H1 (cell line): ENCODE measurements around the gene TEAD3. TPM values are rescaled to one million over a fixed set of nuclear protein-coding genes. Genes with fewer than 3 reads are reported as not detected.
A peak's percentile ranks its signal among the peaks of the same experiment; 100 is the strongest.

Source experiments
- CTCF ChIA-PET: fragments of 300-600 bp; sonication (Branson Sonifier 250); formaldehyde crosslinking; loops from one replicate; lab custom pipeline; 2021; ENCODE audit not compliant: partially characterized antibody; lab: Charles Lee
- POLR2A ChIA-PET: fragments of 300-600 bp; sonication (Branson Sonifier 250); formaldehyde crosslinking; loops from one replicate; lab custom pipeline; 2021; ENCODE audit warnings: inconsistent platforms; ENCODE audit not compliant: partially characterized antibody; lab: Charles Lee
- DNase-seq, 2 experiments: peaks; one replicate each; pipeline versions ENCODE4 v3.0.0 to v3.0.0-alpha.2; 2010 to 2022; ENCODE audit warnings: low spot score in 2 of 2, low read depth in 1 of 2, mixed read lengths in 1 of 2
- FAIRE-seq: peaks from 2 replicates; lab custom pipeline; 2011; peaks lifted over from hg19 to GRCh38; lab: Jason Lieb, UNC
- H2AFZ ChIP-seq: 2 replicates; pipeline ENCODE4 v1.8.1; 2012; ENCODE audit warnings: low read length, inconsistent platforms
- H2AK5ac ChIP-seq: 2 replicates; pipeline ENCODE4 v1.6.1; 2013; ENCODE audit warnings: low read depth, low read length
- H2BK120ac ChIP-seq: replicated peaks from 2 replicates; pipeline ENCODE3; 2013; ENCODE audit warnings: low read depth, low read length, inconsistent platforms
- H2BK12ac ChIP-seq: 2 replicates; pipeline ENCODE4 v1.6.1; 2013; ENCODE audit warnings: low read depth, low read length
- H2BK15ac ChIP-seq: 2 replicates; pipeline ENCODE4 v1.6.1; 2013; ENCODE audit warnings: low read length
- H2BK20ac ChIP-seq: 2 replicates; pipeline ENCODE4 v1.6.1; 2013; ENCODE audit warnings: low read length
- H2BK5ac ChIP-seq: 2 replicates; pipeline ENCODE4 v1.6.1; 2013; ENCODE audit warnings: low read depth, low read length
- H3K14ac ChIP-seq: 2 replicates; pipeline ENCODE4 v1.6.1; 2013; ENCODE audit warnings: inconsistent platforms; ENCODE audit not compliant: insufficient read length
- H3K18ac ChIP-seq: 2 replicates; pipeline ENCODE4 v1.6.1; 2013; ENCODE audit warnings: low read length; ENCODE audit errors: extremely low read depth
- H3K23ac ChIP-seq: 2 replicates; pipeline ENCODE4 v1.6.1; 2013; ENCODE audit warnings: inconsistent platforms; ENCODE audit not compliant: insufficient read length
- H3K23me2 ChIP-seq: 2 replicates; pipeline ENCODE4 v1.6.1; 2013; ENCODE audit warnings: low read depth, low read length
- H3K27ac ChIP-seq: 2 replicates; pipeline ENCODE4 v1.6.1; 2011; ENCODE audit warnings: low read depth, low read length, inconsistent platforms
- H3K27me3 ChIP-seq, 4 experiments: replicated peaks in 1 of 4; 1 replicate in 1 of 4; 2 replicates in 3 of 4; pipeline versions ENCODE4 v1.6.1 to v1.8.1; 2011 to 2013; ENCODE audit warnings: low read length in 3 of 4, mild to moderate bottlenecking in 3 of 4, inconsistent platforms in 2 of 4, mixed read lengths in 2 of 4, moderate library complexity in 1 of 4; ENCODE audit not compliant: control insufficient read depth in 3 of 4, insufficient read depth in 3 of 4; ENCODE audit errors: extremely low read depth in 1 of 4
- H3K36me3 ChIP-seq, 4 experiments: 2 replicates each; pipeline versions ENCODE4 v1.6.1 to v1.8.1; 2011 to 2013; ENCODE audit warnings: mild to moderate bottlenecking in 4 of 4, low read length in 3 of 4, moderate library complexity in 2 of 4, control low read depth in 1 of 4, inconsistent platforms in 1 of 4; ENCODE audit not compliant: insufficient read depth in 4 of 4, control insufficient read depth in 2 of 4
- H3K4ac ChIP-seq: replicated peaks from 2 replicates; pipeline ENCODE3; 2013; ENCODE audit warnings: low read length, low read depth, mixed read lengths, inconsistent platforms; ENCODE audit not compliant: insufficient read length
- H3K4me1 ChIP-seq, 4 experiments: replicated peaks in 1 of 4; 1 replicate in 1 of 4; 2 replicates in 3 of 4; pipeline versions ENCODE4 v1.6.1 to v1.8.1; 2011 to 2013; ENCODE audit warnings: low read length in 3 of 4, inconsistent platforms in 2 of 4, mixed read lengths in 1 of 4; ENCODE audit not compliant: insufficient read depth in 4 of 4, control insufficient read depth in 3 of 4
- H3K4me2 ChIP-seq, 2 experiments: 2 replicates each; pipeline versions ENCODE4 v1.6.1 to v1.8.1; 2011 to 2013; ENCODE audit warnings: low read depth in 2 of 2, low read length in 2 of 2, control low read depth in 1 of 2, inconsistent platforms in 1 of 2, mild to moderate bottlenecking in 1 of 2; ENCODE audit not compliant: insufficient read depth in 1 of 2
- H3K4me3 ChIP-seq, 4 experiments: fragments of 200-600, 300-600 bp in 1 of 4; sonication (generic), shearing (Covaris generic), sonication (Bioruptor Twin) in 1 of 4; 2 replicates each; pipeline versions ENCODE4 v1.5.1 to v1.8.1; 2011 to 2016; ENCODE audit warnings: low read length in 4 of 4, low read depth in 3 of 4, control low read depth in 2 of 4, inconsistent platforms in 2 of 4, mild to moderate bottlenecking in 2 of 4, mixed read lengths in 1 of 4, moderate library complexity in 1 of 4; ENCODE audit not compliant: insufficient read depth in 2 of 4; ENCODE audit errors: extremely low read depth in 1 of 4
- H3K56ac ChIP-seq: replicated peaks from 2 replicates; pipeline ENCODE3; 2013; ENCODE audit warnings: low read depth, mild to moderate bottlenecking, mixed read lengths, low read length, inconsistent platforms; ENCODE audit not compliant: insufficient read length
- H3K79me1 ChIP-seq: 2 replicates; pipeline ENCODE4 v1.6.1; 2013; ENCODE audit warnings: low read depth, low read length, control low read depth
- H3K79me2 ChIP-seq, 2 experiments: 2 replicates each; pipeline versions ENCODE4 v1.6.1 to v1.8.1; 2012 to 2013; ENCODE audit warnings: low read length in 2 of 2, mild to moderate bottlenecking in 2 of 2, inconsistent platforms in 1 of 2; ENCODE audit not compliant: insufficient read depth in 2 of 2, control insufficient read depth in 1 of 2
- H3K9ac ChIP-seq, 4 experiments: replicated peaks in 1 of 4; 1 replicate in 1 of 4; 2 replicates in 3 of 4; pipeline versions ENCODE4 v1.6.1 to v1.8.1; 2011 to 2013; ENCODE audit warnings: low read depth in 3 of 4, low read length in 3 of 4, control low read depth in 2 of 4, mild to moderate bottlenecking in 2 of 4, moderate library complexity in 2 of 4, inconsistent platforms in 1 of 4; ENCODE audit errors: extremely low read depth in 1 of 4
- H3K9me3 ChIP-seq, 2 experiments: 2 replicates each; pipeline versions ENCODE4 v1.6.1 to v1.8.1; 2012 to 2013; ENCODE audit warnings: mild to moderate bottlenecking in 2 of 2, moderate library complexity in 2 of 2, control low read depth in 1 of 2, inconsistent platforms in 1 of 2, low read depth in 1 of 2, low read length in 1 of 2, mixed read lengths in 1 of 2; ENCODE audit not compliant: insufficient read depth in 2 of 2
- H4K20me1 ChIP-seq, 2 experiments: replicated peaks in 1 of 2; 2 replicates each; pipeline versions ENCODE3 to v1.8.1; 2011 to 2013; ENCODE audit warnings: inconsistent platforms in 2 of 2, low read length in 2 of 2, mild to moderate bottlenecking in 1 of 2; ENCODE audit not compliant: insufficient read depth in 2 of 2, control insufficient read depth in 1 of 2
- H4K5ac ChIP-seq: 2 replicates; pipeline ENCODE4 v1.6.1; 2013; ENCODE audit warnings: low read length, low read depth, mixed read lengths, inconsistent platforms; ENCODE audit not compliant: insufficient read length
- H4K8ac ChIP-seq: 2 replicates; pipeline ENCODE4 v1.8.0; 2013; ENCODE audit warnings: mild to moderate bottlenecking, moderate library complexity, low read length, inconsistent platforms; ENCODE audit not compliant: insufficient read depth; ENCODE audit errors: extremely low read depth
- H4K91ac ChIP-seq: replicated peaks from 2 replicates; pipeline ENCODE3; 2013; ENCODE audit warnings: low read length, mixed read lengths, inconsistent platforms; ENCODE audit not compliant: insufficient read length
- CHD2 ChIP-seq: IDR thresholded peaks from 2 replicates; pipeline ENCODE4 v1.6.1; 2012; ENCODE audit warnings: low read length, improper control_type of control experiment
- EGR1 ChIP-seq: IDR thresholded peaks from 2 replicates; pipeline ENCODE4 v1.6.1; 2011; ENCODE audit warnings: low read depth, low read length, borderline replicate concordance
- EZH2 ChIP-seq: fragments of 200-600 bp; sonication (generic); IDR thresholded peaks from 2 replicates; pipeline ENCODE4 v1.7.1; 2012; ENCODE audit warnings: low read depth, mild to moderate bottlenecking, moderate library complexity, low read length, inconsistent platforms; ENCODE audit not compliant: severe bottlenecking
- KDM5A ChIP-seq: fragments of 200-600 bp; IDR thresholded peaks from 2 replicates; pipeline ENCODE4 v1.7.1; 2012; ENCODE audit warnings: mild to moderate bottlenecking, low read length, inconsistent platforms, mixed read lengths
- NRF1 ChIP-seq: IDR thresholded peaks from 2 replicates; pipeline ENCODE4 v1.6.1; 2011; ENCODE audit warnings: mild to moderate bottlenecking, low read depth, low read length, improper control_type of control experiment
- SIRT6 ChIP-seq: IDR thresholded peaks from one replicate; pipeline ENCODE4 v1.7.1; 2012; ENCODE audit warnings: low read length, inconsistent platforms
- SIX5 ChIP-seq: IDR thresholded peaks from 2 replicates; pipeline ENCODE4 v1.6.1; 2011; ENCODE audit warnings: mild to moderate bottlenecking, low read depth, low read length
- WGBS, 2 experiments: shearing (Covaris generic) in 1 of 2; methylation state at CpG; one replicate each; pipeline versions ENCODE4 v1.1.6 to v1.1.7; 2013 to 2015; ENCODE audit warnings: low lambda C conversion rate in 2 of 2, mixed read lengths in 2 of 2, inconsistent platforms in 1 of 2, low coverage in 1 of 2, missing lambda C conversion rate in 1 of 2; ENCODE audit not compliant: insufficient replicate concordance in 2 of 2, insufficient coverage in 1 of 2, insufficient read length in 1 of 2; ENCODE audit errors: extremely low coverage in 1 of 2, missing lambda C conversion rate in 1 of 2; 5-methylcytosine and 5-hydroxymethylcytosine counted together
- polyA plus RNA-seq, 7 experiments: library from polyadenylated mRNA; depleted of rRNA in 3 of 7; stranded (reverse) in 5 of 7; unstranded in 2 of 7; fragments of >200 nt in 5 of 7; fragments of 200-250 nt in 2 of 7; gene quantifications; 1 replicate in 5 of 7; 2 replicates in 1 of 7; 4 replicates in 1 of 7; pipeline versions ENCODE4 v1.2.1 to v1.2.3, GENCODE V29; 2011 to 2013; ENCODE audit warnings: missing spikeins in 2 of 7, mixed read lengths in 2 of 7
- total RNA-seq: library from RNA; stranded (reverse); fragmentation: NEBNext Ultra II Directional; extraction: Animal tissue kit (Norgen Biotek cat#: 25700); gene quantifications from 2 replicates; pipeline ENCODE4 v1.2.1, GENCODE V29; 2021

Gene TEAD3
- total and polyA plus RNA-seq, 2 of the 8 experiments (the other 6 are each of a cell fraction or from before 2014, with no cell fraction given) = 20.1 to 28.7 TPM

GRCh38 chr6:35514587-35514986 lies 17.7 kb upstream of the TEAD3 start:
- Histone ChIP-seq H3K36me3 (no peaks in the 10 kb centered on the region), H3K27ac (no peak overlapping the region), H3K79me1 (no peaks in the 10 kb centered on the region), H4K20me1 (no peaks in the 10 kb centered on the region), H4K8ac (no peak overlapping the region), H3K9ac (no peak overlapping the region), H3K56ac (no peak overlapping the region), H3K4me1 (peaks cover 0 to 25% (median 17%) of the 10 kb centered on the region in 4 experiments; a peak in 6 of 7 replicates), H3K23ac (no peak overlapping the region), H3K9me3 (no peaks in the 10 kb centered on the region), H2BK15ac (no peak overlapping the region), H2BK20ac (no peak overlapping the region), H3K18ac (no peak overlapping the region), H3K4me2 (no peak overlapping the region), H4K91ac (no peak overlapping the region), H3K14ac (no peak overlapping the region), H2AK5ac (0 out of 2 replicates have a peak overlapping the region, but pooled peaks have one; percentile 39), H3K4ac (no peak overlapping the region), H3K27me3 (peaks cover 0 to 14% (median 6%) of the 10 kb centered on the region in 4 experiments; a peak in 5 of 7 replicates), H2BK120ac (no peak overlapping the region), H2BK5ac (no peak overlapping the region), H2AFZ (no peak overlapping the region), H3K79me2 (no peaks in the 10 kb centered on the region), H2BK12ac (no peak overlapping the region), H3K4me3 (no peak overlapping the region), H4K5ac (no peak overlapping the region), H3K23me2 (no peaks in the 10 kb centered on the region; the same call in 1 of the 2 replicates)
- CTCF ChIA-PET = interaction anchor here (0.5 to 32.2 kb wide), 7 partner anchors 8 to 1105 kb away, joined by 3 to 521 read pairs (median 5); no protein-coding TSS in a partner anchor
- POLR2A ChIA-PET = interaction anchor here (0.9 to 1.6 kb wide), 4 partner anchors 17 to 48 kb away, joined by 3 to 7 read pairs (median 4); partner anchors contain the start of gene RPL10A
- DNase-seq (no peak), FAIRE-seq (no peak)
- WGBS, 2 experiments = 81% methylated on average over 4 of the region's 4 CpGs; no CpG with 5 or more reads in 1 of the 2 experiments
- TF ChIP-seq SIX5 (no peak), EZH2 (no peak), NRF1 (no peak), KDM5A (no peak), CHD2 (no peak), SIRT6 (no peak), EGR1 (no peak)
